T-helper 1 cell (primary cell): ENCODE data around the gene KLHL20.
"Not testable (repeated sequence)": the region's sequence is repeated elsewhere in the genome, so short reads cannot be mapped to it uniquely, and the experiment has no call there.

Experiments
- DNase-seq, 5 donors: peaks; one replicate each; pipeline ENCODE4 v3.0.0-alpha.2; 2012 to 2020

KLHL20 gene

GRCh38 chr1:173757666-173758065 lies 42.9 kb downstream of the KLHL20 start:
- no peak for DNase-seq

- DNase-seq: no peak
These were observed 43.3 kb downstream of the KLHL20 start for GRCh38 chr1:173758110-173758509.

- no peak for DNase-seq
These were observed 44.2 kb downstream of the KLHL20 start for GRCh38 chr1:173758980-173759379.

GRCh38 chr1:173764331-173764730 lies 49.5 kb downstream of the KLHL20 start:
- not testable (repeated sequence) for DNase-seq

- no peak for DNase-seq
These were observed 53.4 kb downstream of the KLHL20 start for GRCh38 chr1:173768206-173768605.

- no peak for DNase-seq
These were observed 54.0 kb downstream of the KLHL20 start for GRCh38 chr1:173768827-173769226.

- not testable (repeated sequence) for DNase-seq
These were observed 55.5 kb downstream of the KLHL20 start for GRCh38 chr1:173770330-173770729.

- no peak for DNase-seq
These were observed 56.8 kb downstream of the KLHL20 start for GRCh38 chr1:173771560-173771959.

GRCh38 chr1:173775578-173776226 lies 60.9 kb downstream of the KLHL20 start:
- no peak for DNase-seq

GRCh38 chr1:173779936-173780335 lies 65.2 kb downstream of the KLHL20 start:
- no peak for DNase-seq

GRCh38 chr1:173784997-173785396 lies 70.2 kb downstream of the KLHL20 start:
- DNase-seq: no peak

- DNase-seq: no peak
These were observed 75.1 kb downstream of the KLHL20 start for GRCh38 chr1:173789841-173790240.

- DNase-seq: no peak
These were observed 83.3 kb downstream of the KLHL20 start for GRCh38 chr1:173798078-173798477.

- DNase-seq: not testable (repeated sequence)
These were observed 85.2 kb downstream of the KLHL20 start for GRCh38 chr1:173799995-173800394.

- DNase-seq: no peak
These were observed 88.2 kb downstream of the KLHL20 start for GRCh38 chr1:173802961-173803360.

GRCh38 chr1:173813654-173814053 lies 98.9 kb downstream of the KLHL20 start:
- DNase-seq: not testable (repeated sequence)

- no peak for DNase-seq
These were observed 103.7 kb downstream of the KLHL20 start for GRCh38 chr1:173818459-173818858.

- DNase-seq: no peak
These were observed 106.9 kb downstream of the KLHL20 start for GRCh38 chr1:173821680-173822079.

- no peak for DNase-seq
These were observed 109.1 kb downstream of the KLHL20 start for GRCh38 chr1:173823781-173824314.

GRCh38 chr1:173824315-173825081 lies 109.7 kb downstream of the KLHL20 start, which contains the start of the genes CENPL and DARS2:
Gene CENPL, minus strand, starts transcription at chr1:173824883. Its CDS starts 13,584 bp downstream, at chr1:173811299.
Gene DARS2, plus strand, starts transcription at chr1:173824673. Its CDS starts 557 bp downstream, at chr1:173825230.
- peak; percentile 76 to 97 (median 85) for DNase-seq

GRCh38 chr1:173827611-173828010 lies 112.8 kb downstream of the KLHL20 start:
- DNase-seq: no peak

GRCh38 chr1:173832748-173833147 lies 118.0 kb downstream of the KLHL20 start:
- no peak for DNase-seq
